Ascending aorta (tissue), 2 donors: ENCODE data around the gene WSCD2. TPM values are rescaled to one million over a fixed set of nuclear protein-coding genes. Genes with fewer than 3 reads are reported as not detected.

Experiments used
- DNase-seq, 2 donors: peaks; one replicate each; pipeline ENCODE4 v3.0.0-alpha.2; 2019; ENCODE audit warnings: low spot score in 2 of 2
- H3K27ac ChIP-seq, 2 donors: fragments of 200-600 bp; sonication (generic); one replicate each; pipeline ENCODE4 v1.5.1; 2016 to 2017; ENCODE audit warnings: mild to moderate bottlenecking in 1 of 2
- H3K27me3 ChIP-seq: fragments of 200-600 bp; sonication (generic); one replicate; pipeline ENCODE4 v1.5.1; 2017
- H3K36me3 ChIP-seq, 2 donors: fragments of 200-600 bp; sonication (generic); one replicate each; pipeline ENCODE4 v1.5.1; 2016
- H3K4me1 ChIP-seq, 2 donors: fragments of 200-600 bp; sonication (generic); one replicate each; pipeline ENCODE4 v1.5.1; 2016 to 2017; ENCODE audit warnings: mild to moderate bottlenecking in 1 of 2
- H3K4me3 ChIP-seq, 2 donors: fragments of 200-600 bp; sonication (generic); one replicate each; pipeline ENCODE4 v1.5.1; 2016 to 2017; ENCODE audit warnings: mild to moderate bottlenecking in 1 of 2
- H3K9me3 ChIP-seq, 2 donors: fragments of 200-600 bp; sonication (generic); one replicate each; pipeline ENCODE4 v1.5.1; 2016
- CTCF ChIP-seq, 3 experiments: fragments of 200-600 bp in 2 of 3; fragments of 450-650 bp in 1 of 3; sonication (generic) in 2 of 3; IDR thresholded peaks; one replicate each; pipeline ENCODE4 v1.5.1; 2016 to 2019; ENCODE audit warnings: antibody characterized with exemption in 3 of 3, mild to moderate bottlenecking in 1 of 3, moderate library complexity in 1 of 3
- intact Hi-C: fragments of 100-400 bp; cut with DNase I; formaldehyde crosslinking; loops from one replicate; pipeline ENCODE4 v1.15.1; 2023
- total RNA-seq: library from RNA; depleted of rRNA; stranded (reverse); fragments of >200 nt; gene quantifications from one replicate; pipeline ENCODE4 v1.1.0, GENCODE V29; 2016

The WSCD2 gene
- total RNA-seq, 1 donor from 2014 or later = 3.5 TPM

DNA sequence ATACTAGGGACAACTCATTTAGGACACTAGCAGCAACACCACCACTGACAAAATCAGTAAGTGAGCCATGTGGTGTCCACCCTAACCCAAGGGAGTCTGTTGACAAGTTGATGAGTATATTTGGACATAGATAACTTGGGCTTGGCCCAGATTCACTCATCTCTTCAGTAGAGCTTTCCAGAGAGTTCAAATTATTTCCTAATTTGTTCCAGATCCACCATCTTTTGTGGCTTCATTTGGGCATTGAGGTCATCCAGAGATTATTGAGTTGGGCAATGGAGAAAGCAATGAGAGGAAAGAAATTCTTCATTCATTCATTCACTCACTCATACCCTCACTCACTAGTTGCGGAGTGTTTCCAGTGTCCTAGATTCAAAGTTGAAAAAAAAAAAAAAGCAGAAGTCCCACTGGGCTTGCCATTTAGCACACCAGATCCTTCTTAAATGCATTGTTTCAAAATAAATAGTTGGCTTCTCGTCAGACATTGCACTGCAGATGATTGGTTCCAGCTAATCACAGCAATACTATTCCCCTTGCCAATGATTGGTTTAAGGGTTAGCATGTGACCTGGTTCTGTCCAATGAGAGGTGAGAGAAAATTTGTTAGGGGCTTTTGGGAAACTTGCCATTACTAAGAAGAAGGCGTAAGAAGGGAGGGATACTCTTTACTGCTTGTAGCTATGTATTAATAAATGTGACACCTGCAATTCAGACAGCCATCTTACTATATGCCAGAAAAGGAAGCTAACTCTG lies 31.8 kb upstream of the WSCD2 start:
- TF ChIP-seq CTCF (IDR thresholded peaks at IDR 0.05) = no peak
- no peak for DNase-seq
- Histone ChIP-seq H3K27me3 (no peaks in the 10 kb centered on the region), H3K36me3 (no peaks in the 10 kb centered on the region), H3K4me3 (no peak overlapping the region), H3K4me1 (no peaks in the 10 kb centered on the region), H3K9me3 (no peaks in the 10 kb centered on the region), H3K27ac (no peak overlapping the region)
- intact Hi-C loops = loop anchor here (5.0 kb wide), 1 partner anchor 360 kb away; no protein-coding TSS in a partner anchor

GRCh38 chr12:108098374-108098773 lies 30.7 kb upstream of the WSCD2 start:
- Histone ChIP-seq H3K27ac (no peak overlapping the region), H3K36me3 (no peaks in the 10 kb centered on the region), H3K4me1 (no peaks in the 10 kb centered on the region), H3K4me3 (no peak overlapping the region), H3K27me3 (no peaks in the 10 kb centered on the region), H3K9me3 (no peaks in the 10 kb centered on the region)
- TF ChIP-seq CTCF (IDR thresholded peaks at IDR 0.05) = no peak
- intact Hi-C loops = loop anchor here (5.0 kb wide), 1 partner anchor 359 kb away; no protein-coding TSS in a partner anchor
- no peak for DNase-seq

DNA sequence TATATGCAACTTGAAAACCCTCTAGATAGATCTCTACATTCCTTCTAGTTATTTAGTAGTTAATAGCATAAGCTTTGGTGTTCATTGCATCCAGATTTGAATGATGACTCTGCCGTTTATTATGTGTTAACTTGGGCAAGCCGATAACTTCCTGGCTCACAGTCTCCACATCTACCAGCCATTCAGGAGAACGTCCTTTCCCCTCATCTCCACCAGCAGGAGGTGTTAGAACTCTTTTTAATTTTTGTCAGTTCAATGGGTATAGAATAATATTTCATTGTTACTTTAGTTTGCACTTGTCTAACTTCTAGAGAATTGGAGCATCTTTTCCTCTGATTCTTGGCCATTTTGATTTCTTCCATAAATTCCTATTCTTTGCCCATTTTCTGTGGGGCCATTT lies 30.0 kb upstream of the WSCD2 start:
- Histone ChIP-seq H3K36me3 (no peaks in the 10 kb centered on the region), H3K27me3 (no peaks in the 10 kb centered on the region), H3K4me1 (no peaks in the 10 kb centered on the region), H3K9me3 (no peaks in the 10 kb centered on the region), H3K4me3 (no peak overlapping the region), H3K27ac (no peak overlapping the region)
- intact Hi-C loops = loop anchor here (1.0 to 5.0 kb wide), 2 partner anchors 93 to 358 kb away; no protein-coding TSS in a partner anchor
- DNase-seq = no peak
- peak; percentile 29 to 60 (median 35) for TF ChIP-seq CTCF (IDR thresholded peaks at IDR 0.05)

GRCh38 chr12:108099778-108100489 lies 29.2 kb upstream of the WSCD2 start:
- no peaks in the 10 kb centered on the region for H3K9me3 ChIP-seq
- no peak overlapping the region for H3K27ac ChIP-seq
- H3K4me1 ChIP-seq = no peaks in the 10 kb centered on the region
- H3K27me3 ChIP-seq = no peaks in the 10 kb centered on the region
- H3K36me3 ChIP-seq = no peaks in the 10 kb centered on the region
- no peak for DNase-seq
- no peak for TF ChIP-seq CTCF (IDR thresholded peaks at IDR 0.05)
- intact Hi-C loops = loop anchor here (1.0 to 5.0 kb wide), 3 partner anchors 92 to 412 kb away; no protein-coding TSS in a partner anchor
- H3K4me3 ChIP-seq = no peak overlapping the region

- no peak for TF ChIP-seq CTCF (IDR thresholded peaks at IDR 0.05)
- Histone ChIP-seq H3K27me3 (no peaks in the 10 kb centered on the region), H3K4me3 (no peak overlapping the region), H3K9me3 (no peaks in the 10 kb centered on the region), H3K4me1 (no peaks in the 10 kb centered on the region), H3K36me3 (no peaks in the 10 kb centered on the region), H3K27ac (no peak overlapping the region)
- no peak for DNase-seq
- intact Hi-C loops = loop anchor here (5.0 kb wide), 1 partner anchor 411 kb away; no protein-coding TSS in a partner anchor
Measured at GRCh38 chr12:108101605-108102175, 27.4 kb upstream of the WSCD2 start.
